Lower leg skin (tissue), 4 donors: ENCODE measurements around the gene C14orf132. TPM values are rescaled to one million over a fixed set of nuclear protein-coding genes. Genes with fewer than 3 reads are reported as not detected.

Experiments
- DNase-seq, 2 donors: peaks; one replicate each; pipeline ENCODE4 v3.0.0-alpha.2; 2019; ENCODE audit warnings: low spot score in 2 of 2
- H3K4me3 ChIP-seq: fragments of 200-600 bp; sonication (generic); 2 replicates; pipeline ENCODE4 v1.5.1; 2017; ENCODE audit warnings: mild to moderate bottlenecking, low read depth; ENCODE audit not compliant: poor library complexity, severe bottlenecking
- POLR2A ChIP-seq, 2 donors: fragments of 450-650 bp; IDR thresholded peaks; one replicate each; pipeline ENCODE4 v1.6.1; 2016 to 2017; ENCODE audit warnings: antibody characterized with exemption in 2 of 2, mild to moderate bottlenecking in 1 of 2, moderate library complexity in 1 of 2
- WGBS, 2 donors: methylation state at CpG; one replicate each; pipeline ENCODE4 v1.1.5; 2018; 5-methylcytosine and 5-hydroxymethylcytosine counted together
- intact Hi-C: fragments of 100-400 bp; cut with DNase I; formaldehyde crosslinking; loops from one replicate; pipeline ENCODE4 v1.15.0; 2023; ENCODE audit warnings: low total_unique reads
- total RNA-seq, 4 donors: library from RNA; depleted of rRNA; stranded (reverse); fragments of >200 nt; gene quantifications; one replicate each; pipeline ENCODE4 v1.1.0, GENCODE V29; 2016
- TF ChIP-seq, protein P1 (sequence below), 3 donors: fragments of 450-650 bp; IDR thresholded peaks; one replicate each; pipeline ENCODE4 v1.5.1; 2016; ENCODE audit warnings: antibody characterized with exemption in 3 of 3, mild to moderate bottlenecking in 3 of 3, moderate library complexity in 2 of 3

Gene C14orf132
- total RNA-seq, result 10 to 100 TPM in 3 of 4 donors, 1 to 10 TPM in 1; 9.6 to 24.9 (median 16.6) TPM

DNA sequence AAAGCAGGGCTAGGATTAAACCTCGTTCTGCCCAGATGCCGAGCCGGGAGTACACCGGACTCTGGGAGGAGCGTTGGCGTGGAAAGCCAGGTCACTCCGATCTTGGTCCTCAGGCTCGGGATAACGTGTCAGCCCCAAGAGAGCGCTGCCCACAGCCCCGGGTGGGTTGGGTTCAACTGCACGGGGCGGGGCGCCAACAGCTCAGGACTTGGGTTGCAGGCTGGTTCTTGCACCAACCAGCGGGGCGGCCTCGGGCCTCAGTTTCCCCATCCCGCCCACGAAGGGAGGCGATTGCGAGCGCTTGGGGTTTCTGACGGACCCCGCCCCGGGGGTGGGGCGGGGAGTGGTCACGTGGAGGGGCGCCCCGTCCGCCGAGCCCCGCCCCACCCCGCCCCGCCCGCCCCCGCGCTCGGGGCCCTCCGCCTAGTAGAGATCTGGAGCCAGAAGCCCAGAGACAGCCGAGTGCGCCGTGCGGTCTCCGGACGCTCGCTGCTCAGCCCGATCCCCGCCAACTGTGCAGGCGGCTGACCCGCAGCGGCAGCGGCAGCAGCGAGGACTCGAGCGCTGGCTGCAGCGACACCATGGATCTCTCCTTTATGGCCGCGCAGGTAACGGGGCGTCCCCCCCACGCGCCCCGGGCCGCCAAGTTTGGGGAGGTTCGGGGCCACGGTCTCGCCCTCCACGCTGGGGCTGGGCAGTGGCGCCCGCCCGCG lies at the start of gene C14orf132:
C14orf132 (plus strand) TSS at position 443 of the 713 bp plus-strand sequence; CDS start at position 582, 139 bp downstream.
- TF ChIP-seq POLR2A (IDR thresholded peaks at IDR 0.05), result no peak
- TF ChIP-seq, protein P1, sequence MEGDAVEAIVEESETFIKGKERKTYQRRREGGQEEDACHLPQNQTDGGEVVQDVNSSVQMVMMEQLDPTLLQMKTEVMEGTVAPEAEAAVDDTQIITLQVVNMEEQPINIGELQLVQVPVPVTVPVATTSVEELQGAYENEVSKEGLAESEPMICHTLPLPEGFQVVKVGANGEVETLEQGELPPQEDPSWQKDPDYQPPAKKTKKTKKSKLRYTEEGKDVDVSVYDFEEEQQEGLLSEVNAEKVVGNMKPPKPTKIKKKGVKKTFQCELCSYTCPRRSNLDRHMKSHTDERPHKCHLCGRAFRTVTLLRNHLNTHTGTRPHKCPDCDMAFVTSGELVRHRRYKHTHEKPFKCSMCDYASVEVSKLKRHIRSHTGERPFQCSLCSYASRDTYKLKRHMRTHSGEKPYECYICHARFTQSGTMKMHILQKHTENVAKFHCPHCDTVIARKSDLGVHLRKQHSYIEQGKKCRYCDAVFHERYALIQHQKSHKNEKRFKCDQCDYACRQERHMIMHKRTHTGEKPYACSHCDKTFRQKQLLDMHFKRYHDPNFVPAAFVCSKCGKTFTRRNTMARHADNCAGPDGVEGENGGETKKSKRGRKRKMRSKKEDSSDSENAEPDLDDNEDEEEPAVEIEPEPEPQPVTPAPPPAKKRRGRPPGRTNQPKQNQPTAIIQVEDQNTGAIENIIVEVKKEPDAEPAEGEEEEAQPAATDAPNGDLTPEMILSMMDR (IDR thresholded peaks at IDR 0.05), result no peak

DNA sequence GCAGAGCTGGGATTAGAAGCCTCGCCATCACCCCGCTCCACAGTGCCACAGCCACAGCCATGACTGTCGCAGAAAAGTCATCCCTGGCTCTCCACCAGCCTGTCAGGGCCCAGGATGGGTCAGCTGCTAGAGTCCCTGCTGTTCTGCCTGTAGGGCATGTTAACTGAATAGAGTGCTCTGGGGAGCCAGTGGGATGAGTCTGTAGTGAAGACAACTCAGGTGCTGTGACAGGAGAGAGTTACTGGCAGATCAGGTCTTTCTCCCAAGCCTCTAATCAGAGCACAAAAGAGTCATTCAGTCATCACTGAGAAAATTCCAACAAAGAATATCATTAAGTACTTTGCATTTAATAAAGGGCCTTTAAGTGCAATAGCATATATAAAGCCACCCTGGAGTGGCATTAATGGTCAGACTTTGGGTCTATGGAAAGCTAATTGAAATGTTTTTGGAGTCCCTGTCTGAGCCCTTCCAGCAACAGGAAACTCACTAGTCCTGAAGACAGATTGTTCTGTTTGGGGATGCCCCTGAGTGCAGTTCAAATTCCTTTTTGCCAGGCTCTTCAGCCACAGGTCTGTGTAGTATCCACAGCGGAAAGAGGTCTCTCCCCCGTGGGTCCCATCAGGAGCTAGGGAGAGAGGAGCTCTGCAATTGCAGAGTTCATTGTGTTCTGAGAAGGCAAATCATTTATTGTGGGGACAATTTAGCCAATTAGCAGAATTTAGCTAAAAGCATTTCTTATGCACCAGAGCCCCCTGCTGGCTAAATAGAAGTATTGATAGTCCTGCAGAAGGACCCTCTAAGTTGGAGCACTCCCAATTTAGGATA lies 45.2 kb upstream of the C14orf132 start:
- intact Hi-C loops, result loop anchor here (5.0 kb wide), 1 partner anchor 432 kb away; no protein-coding TSS in a partner anchor
- DNase-seq, result no peak
- WGBS, 2 donors, result 48 to 49% methylated on average over 5 of the region's 5 CpGs
- no peak for TF ChIP-seq POLR2A (IDR thresholded peaks at IDR 0.05)
- TF ChIP-seq, protein P1 (IDR thresholded peaks at IDR 0.05), result no peak
- H3K4me3 ChIP-seq, result no peak overlapping the region

More for the DNA sequence above, at the start of gene C14orf132:
- intact Hi-C loops, result no loop called here
- H3K4me3 ChIP-seq, result peak within 1 kb of the TSS; percentile 66
- 0% methylated on average over 17 to 38 of the region's 72 CpGs for WGBS, 2 donors
- peak; percentile 50 to 95 for DNase-seq

DNA sequence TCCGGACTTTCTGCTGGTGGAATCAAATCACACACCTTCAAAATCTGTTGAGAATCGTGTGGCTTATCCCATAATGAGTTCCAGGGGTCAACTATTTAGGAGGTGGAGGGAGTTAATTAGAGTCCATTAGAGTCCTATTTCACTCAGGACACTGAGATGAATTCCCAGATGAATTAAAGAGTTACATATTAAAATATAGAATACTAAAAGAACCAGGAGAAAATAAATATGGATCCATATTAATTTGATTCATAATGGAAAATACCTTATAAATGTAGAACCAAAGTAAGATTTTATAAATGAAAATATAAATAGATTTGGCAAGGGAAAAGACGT lies 44.6 kb upstream of the C14orf132 start:
- WGBS, 2 donors, result 20 to 22% methylated on average over 3 of the region's 3 CpGs
- DNase-seq, result no peak
- intact Hi-C loops, result loop anchor here (5.0 kb wide), 1 partner anchor 432 kb away; no protein-coding TSS in a partner anchor
- no peak overlapping the region for H3K4me3 ChIP-seq
- no peak for TF ChIP-seq POLR2A (IDR thresholded peaks at IDR 0.05)
- TF ChIP-seq, protein P1 (IDR thresholded peaks at IDR 0.05), result no peak

DNA sequence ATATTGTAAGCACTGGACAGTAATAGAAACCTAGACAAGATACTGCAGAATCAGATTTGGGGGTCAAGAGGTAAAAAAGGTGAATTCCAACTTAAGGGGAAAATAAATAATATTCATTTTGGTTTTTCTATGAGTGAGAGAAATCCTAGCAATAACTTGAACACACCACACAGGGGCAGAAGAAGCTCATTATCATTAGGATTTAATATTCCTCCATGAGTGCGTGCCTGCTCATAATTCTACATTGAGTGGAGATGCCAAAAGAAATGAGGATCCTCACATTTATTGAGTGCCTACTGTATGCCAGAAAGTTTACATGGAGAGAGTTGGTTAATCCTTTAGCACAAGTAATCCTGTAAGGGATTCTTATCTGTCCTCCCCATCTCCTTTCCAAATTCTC lies 40.5 kb upstream of the C14orf132 start:
- WGBS, 2 donors, result 16 to 18% methylated on average over 1 of the region's 1 CpG
- TF ChIP-seq POLR2A (IDR thresholded peaks at IDR 0.05), result no peak
- no peak overlapping the region for H3K4me3 ChIP-seq
- DNase-seq, result no peak
- intact Hi-C loops, result loop anchor here (5.0 kb wide), 1 partner anchor 99 kb away; no protein-coding TSS in a partner anchor

DNA sequence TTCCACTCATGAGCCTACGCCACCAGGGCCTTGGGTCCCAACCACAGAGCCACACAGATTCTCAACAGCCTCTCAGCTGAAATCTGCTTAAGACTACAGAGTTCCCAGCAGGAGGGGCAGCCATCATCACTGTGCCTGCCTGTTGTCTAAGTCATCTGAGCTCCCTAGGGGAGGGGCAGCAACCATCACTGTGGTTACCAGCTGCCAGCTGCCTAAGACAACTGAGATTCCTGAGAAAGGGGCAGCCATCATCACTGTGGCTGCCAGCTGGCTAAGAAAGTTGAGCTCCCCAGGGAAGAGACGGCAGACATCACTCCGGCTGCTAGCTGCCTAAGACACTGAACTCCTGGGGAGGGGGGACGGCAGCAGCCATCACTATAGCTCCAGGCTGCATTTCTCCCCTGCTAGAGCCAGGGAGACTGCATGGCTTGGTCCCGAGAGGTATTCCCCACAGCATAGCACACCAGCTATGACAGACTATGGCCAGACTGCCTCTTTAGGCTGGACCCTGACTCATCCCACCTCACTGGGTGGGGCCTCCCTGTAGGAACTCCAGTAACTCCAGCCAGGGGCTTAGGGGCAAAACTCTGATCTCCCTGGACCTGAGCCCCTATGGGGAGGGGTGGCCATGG lies 37.2 kb upstream of the C14orf132 start:
- TF ChIP-seq POLR2A (IDR thresholded peaks at IDR 0.05), result no peak
- TF ChIP-seq, protein P1 (IDR thresholded peaks at IDR 0.05), result no peak
- 41 to 45% methylated on average over 4 to 5 of the region's 5 CpGs for WGBS, 2 donors
- intact Hi-C loops, result loop anchor here (10.0 kb wide), 1 partner anchor 283 kb away; no protein-coding TSS in a partner anchor

More for the DNA sequence above, 37.2 kb upstream of the C14orf132 start:
- no peak for DNase-seq
- no peak overlapping the region for H3K4me3 ChIP-seq
